Breast epithelium (tissue), 3 donors: ENCODE results near the gene APOA4.

Experiments
- CTCF ChIP-seq, 3 donors: fragments of 450-650 bp; IDR thresholded peaks; one replicate each; pipeline ENCODE4 v1.5.1; 2016 to 2017; ENCODE audit warnings: antibody characterized with exemption in 3 of 3, mild to moderate bottlenecking in 3 of 3, moderate library complexity in 3 of 3
- POLR2A ChIP-seq: fragments of 450-650 bp; IDR thresholded peaks from one replicate; pipeline ENCODE4 v1.6.1; 2016; ENCODE audit warnings: antibody characterized with exemption, mild to moderate bottlenecking, moderate library complexity
- POLR2AphosphoS5 ChIP-seq, 3 donors: sonication (generic); formaldehyde crosslinking; IDR thresholded peaks; one replicate each; pipeline ENCODE4 v1.6.1; 2017; ENCODE audit warnings: antibody characterized with exemption in 3 of 3

DNA sequence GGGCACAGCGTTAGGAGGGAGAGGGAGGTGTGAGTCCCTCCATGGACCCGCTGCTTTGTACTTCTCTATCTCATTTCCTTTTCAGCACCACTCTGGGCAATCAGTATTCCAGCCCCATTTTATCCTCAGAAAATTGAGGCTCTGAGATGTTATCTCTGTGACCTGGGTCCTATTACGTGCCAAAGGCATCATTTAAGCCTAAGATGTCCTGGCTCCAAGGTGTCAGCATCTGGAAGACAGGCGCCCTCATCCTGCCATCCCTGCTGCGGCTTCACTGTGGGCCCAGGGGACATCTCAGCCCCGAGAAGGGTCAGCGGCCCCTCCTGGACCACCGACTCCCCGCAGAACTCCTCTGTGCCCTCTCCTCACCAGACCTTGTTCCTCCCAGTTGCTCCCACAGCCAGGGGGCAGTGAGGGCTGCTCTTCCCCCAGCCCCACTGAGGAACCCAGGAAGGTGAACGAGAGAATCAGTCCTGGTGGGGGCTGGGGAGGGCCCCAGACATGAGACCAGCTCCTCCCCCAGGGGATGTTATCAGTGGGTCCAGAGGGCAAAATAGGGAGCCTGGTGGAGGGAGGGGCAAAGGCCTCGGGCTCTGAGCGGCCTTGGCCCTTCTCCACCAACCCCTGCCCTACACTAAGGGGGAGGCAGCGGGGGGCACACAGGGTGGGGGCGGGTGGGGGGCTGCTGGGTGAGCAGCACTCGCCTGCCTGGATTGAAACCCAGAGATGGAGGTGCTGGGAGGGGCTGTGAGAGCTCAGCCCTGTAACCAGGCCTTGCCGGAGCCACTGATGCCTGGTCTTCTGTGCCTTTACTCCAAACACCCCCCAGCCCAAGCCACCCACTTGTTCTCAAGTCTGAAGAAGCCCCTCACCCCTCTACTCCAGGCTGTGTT, 5.8 kb upstream of the APOA4 start:
- no peak for TF ChIP-seq CTCF (IDR thresholded peaks at IDR 0.05)
- no peak for TF ChIP-seq POLR2A
- no peak for TF ChIP-seq POLR2AphosphoS5 (IDR thresholded peaks at IDR 0.05)
